Stomach (tissue), 9 donors: ENCODE results near the gene HNRNPUL1. TPM values are rescaled to one million over a fixed set of nuclear protein-coding genes. Genes with fewer than 3 reads are reported as not detected.

ENCODE experiments used
- DNase-seq, 2 donors: peaks; one replicate each; pipeline versions ENCODE4 v3.0.0 to v3.0.0-alpha.2; 2013 to 2019
- H3K27ac ChIP-seq, 5 donors: fragments of 200-600 bp in 4 of 5; sonication (generic) in 4 of 5; one replicate each; pipeline ENCODE4 v1.5.1; 2013 to 2019; ENCODE audit warnings: mild to moderate bottlenecking in 1 of 5, moderate library complexity in 1 of 5
- H3K27me3 ChIP-seq, 3 donors: fragments of 200-600 bp; sonication (generic); one replicate each; pipeline ENCODE4 v1.5.1; 2017 to 2019; ENCODE audit warnings: mixed run types in 1 of 3
- H3K36me3 ChIP-seq, 4 donors: fragments of 200-600 bp; sonication (generic); 1 replicate in 3 of 4; 2 replicates in 1 of 4; pipeline ENCODE4 v1.5.1; 2016 to 2019
- H3K4me1 ChIP-seq, 4 donors: fragments of 200-600 bp; sonication (generic); one replicate each; pipeline ENCODE4 v1.5.1; 2016 to 2019
- H3K4me3 ChIP-seq, 4 donors: fragments of 200-600 bp; sonication (generic) in 3 of 4; one replicate each; pipeline ENCODE4 v1.5.1; 2016 to 2019; ENCODE audit warnings: mild to moderate bottlenecking in 1 of 4
- H3K9me3 ChIP-seq, 4 donors: fragments of 200-600 bp; sonication (generic); one replicate each; pipeline ENCODE4 v1.5.1; 2016 to 2019
- CTCF ChIP-seq, 7 experiments: fragments of 450-650 bp in 4 of 7; fragments of 200-600 bp in 3 of 7; sonication (generic) in 3 of 7; IDR thresholded peaks; one replicate each; pipeline ENCODE4 v1.5.1; 2016 to 2019; ENCODE audit warnings: antibody characterized with exemption in 7 of 7, control low read depth in 2 of 7, mild to moderate bottlenecking in 1 of 7
- EP300 ChIP-seq: sonication (generic); formaldehyde crosslinking; IDR thresholded peaks from one replicate; pipeline ENCODE4 v1.6.1; 2017; ENCODE audit warnings: antibody characterized with exemption
- POLR2A ChIP-seq, 4 donors: fragments of 450-650 bp; IDR thresholded peaks; one replicate each; pipeline ENCODE4 v1.6.1; 2016; ENCODE audit warnings: antibody characterized with exemption in 4 of 4, control low read depth in 2 of 4, mild to moderate bottlenecking in 1 of 4, moderate library complexity in 1 of 4
- POLR2AphosphoS5 ChIP-seq, 3 donors: sonication (generic); formaldehyde crosslinking; IDR thresholded peaks; one replicate each; pipeline ENCODE4 v1.6.1; 2016; ENCODE audit warnings: antibody characterized with exemption in 3 of 3
- WGBS, 5 donors: extraction: QIAGEN DNeasy Blood & Tissue Kit in 3 of 5; methylation state at CpG; one replicate each; pipeline versions ENCODE4 v1.1.5 to v1.1.7; 2013 to 2018; 5-methylcytosine and 5-hydroxymethylcytosine counted together
- intact Hi-C: fragments of 100-400 bp; cut with DNase I; formaldehyde crosslinking; loops from one replicate; pipeline ENCODE4 v1.15.1; 2023; ENCODE audit warnings: low total_unique reads
- polyA plus RNA-seq, 3 donors: library from polyadenylated mRNA; stranded (reverse); fragments of 200-250 nt; gene quantifications; one replicate each; pipeline ENCODE4 v1.2.3, GENCODE V29; 2013
- total RNA-seq, 5 donors: library from RNA; depleted of rRNA; stranded (reverse); fragments of >200 nt; gene quantifications; one replicate each; pipeline versions ENCODE4 v1.1.0 to v1.2.3, GENCODE V29; 2014 to 2016
- donor health status: healthy with polysubstance abuse.
- donor health status: Bipolar disorder and iron deficiency.
- donor health status: healthy.

HNRNPUL1 gene
- total and polyA plus RNA-seq, 8 donors = 47.8 to 319 (median 91.8) TPM

DNA sequence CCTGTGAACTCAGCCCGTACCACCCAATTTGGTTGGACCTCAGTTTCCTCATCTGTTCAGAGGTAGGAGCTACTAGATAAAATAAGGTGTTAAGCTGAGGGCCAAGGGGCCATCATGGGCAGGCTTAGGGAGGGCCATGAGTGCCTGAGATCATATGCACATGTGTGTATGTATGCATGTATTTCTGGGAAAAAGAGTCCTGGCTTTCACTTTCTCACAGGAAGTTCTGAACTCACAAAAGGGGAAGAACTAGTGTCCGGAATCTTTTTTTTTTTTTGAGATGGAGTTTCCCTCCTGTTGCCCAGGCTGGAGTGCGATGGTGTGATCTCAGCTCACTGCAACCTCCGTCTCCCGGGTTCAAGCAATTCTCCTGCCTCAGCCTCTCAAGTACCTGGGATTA is 70.6 kb downstream of the HNRNPUL1 start:
- peaks cover 19 to 82% (median 64%) of the 10 kb centered on the region in 4 donors for H3K36me3 ChIP-seq
- WGBS, 5 donors = 61 to 79% (median 68%) methylated on average over 5 of the region's 5 CpGs
- DNase-seq = no peak
- no peak for TF ChIP-seq CTCF (IDR thresholded peaks at IDR 0.05)
- H3K4me1 ChIP-seq = peaks cover 0 to 48% (median 8%) of the 10 kb centered on the region in 4 donors
- H3K4me3 ChIP-seq = no peak overlapping the region
- intact Hi-C loops = no loop called here
- H3K9me3 ChIP-seq = no peaks in the 10 kb centered on the region
- H3K27me3 ChIP-seq = no peaks in the 10 kb centered on the region
- peak overlapping the region in 3 of 5 donors; percentile 22 to 79 (median 63) for H3K27ac ChIP-seq

DNA sequence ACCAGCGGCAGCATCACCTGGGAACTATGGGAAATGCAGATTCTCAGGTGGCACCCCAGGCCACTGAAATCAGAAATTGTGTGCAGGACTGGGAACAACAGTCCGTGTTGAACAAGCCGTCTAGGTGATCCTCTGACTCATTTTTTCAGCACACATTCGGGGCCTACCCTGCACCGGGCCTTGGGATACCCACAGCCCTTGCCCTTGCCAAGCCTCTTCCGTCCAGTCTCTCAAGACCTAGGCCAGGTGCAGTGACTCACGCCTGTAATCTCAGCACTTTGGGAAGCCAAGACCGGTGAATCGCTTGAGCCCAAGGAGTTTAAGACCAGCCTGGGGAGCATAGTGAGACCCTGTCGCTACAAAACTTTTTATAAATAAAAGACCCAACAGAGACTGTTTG is 71.3 kb downstream of the HNRNPUL1 start:
- DNase-seq = no peak
- H3K9me3 ChIP-seq = no peaks in the 10 kb centered on the region
- 88 to 93% (median 90%) methylated on average over 10 of the region's 10 CpGs for WGBS, 5 donors
- intact Hi-C loops = no loop called here
- no peak overlapping the region for H3K4me3 ChIP-seq
- H3K4me1 ChIP-seq = peaks cover 0 to 44% (median 8%) of the 10 kb centered on the region in 4 donors
- H3K36me3 ChIP-seq = peaks cover 19 to 79% (median 63%) of the 10 kb centered on the region in 4 donors
- no peaks in the 10 kb centered on the region for H3K27me3 ChIP-seq
- H3K27ac ChIP-seq = peak overlapping the region in 2 of 5 donors; percentile 63 to 79
- TF ChIP-seq EP300 = no peak
- TF ChIP-seq CTCF (IDR thresholded peaks at IDR 0.05) = no peak
- TF ChIP-seq POLR2A (IDR thresholded peaks at IDR 0.05) = no peak
- no peak for TF ChIP-seq POLR2AphosphoS5 (IDR thresholded peaks at IDR 0.05)

- H3K27ac ChIP-seq = no peak overlapping the region
- TF ChIP-seq EP300 (no peak), CTCF (IDR thresholded peaks at IDR 0.05) (no peak), POLR2A (IDR thresholded peaks at IDR 0.05) (no peak), POLR2AphosphoS5 (IDR thresholded peaks at IDR 0.05) (no peak)
- no peak for DNase-seq
- H3K4me3 ChIP-seq = no peak overlapping the region
- no peaks in the 10 kb centered on the region for H3K27me3 ChIP-seq
- peaks cover 0 to 22% (median 2%) of the 10 kb centered on the region in 4 donors for H3K4me1 ChIP-seq
- WGBS, 5 donors = 95 to 99% (median 97%) methylated on average over 5 of the region's 5 CpGs
- intact Hi-C loops = no loop called here
- peaks cover 9 to 95% (median 77%) of the 10 kb centered on the region in 4 donors for H3K36me3 ChIP-seq
- H3K9me3 ChIP-seq = no peaks in the 10 kb centered on the region
These were observed 75.8 kb downstream of the HNRNPUL1 start for GRCh38 chr19:41339936-41340335.

DNA sequence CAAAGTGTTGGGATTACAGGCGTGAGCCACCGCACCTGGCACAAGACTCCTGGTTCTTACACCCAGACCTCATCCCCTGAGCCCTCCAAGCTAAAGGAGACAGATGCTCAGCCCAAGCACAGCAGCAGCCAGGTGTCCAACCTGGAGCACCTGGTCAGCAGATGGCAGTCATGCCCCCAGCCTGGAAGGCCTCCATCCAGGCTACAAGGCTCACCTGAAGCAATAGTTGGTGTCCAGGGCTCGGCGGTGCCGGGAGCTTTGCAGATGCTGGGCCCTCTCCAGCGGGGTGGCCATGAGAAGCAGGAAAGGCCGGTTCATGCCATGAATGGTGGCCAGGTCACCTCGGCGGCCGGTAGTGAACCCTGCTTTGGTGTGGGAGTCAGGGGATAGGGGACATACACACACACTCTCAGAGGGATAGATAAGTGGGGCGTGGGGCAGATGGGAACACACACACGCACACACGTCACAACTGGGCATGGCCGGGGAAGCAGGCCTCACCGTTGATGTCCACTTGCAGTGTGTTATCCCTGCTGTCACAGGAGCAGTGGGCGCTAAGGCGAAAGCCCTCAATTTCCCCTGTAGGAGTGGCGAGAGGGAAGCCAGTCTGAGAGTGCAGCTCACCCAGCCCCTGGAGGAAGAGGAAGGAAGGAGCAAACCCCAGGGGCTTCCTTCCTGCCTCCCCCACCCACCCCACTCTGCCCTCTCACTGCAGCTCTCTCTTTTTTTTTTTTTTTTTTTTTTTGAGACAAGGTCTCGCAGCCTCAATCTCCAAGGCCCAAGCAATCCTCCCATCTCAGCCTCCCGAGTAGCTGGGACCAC is 77.7 kb downstream of the HNRNPUL1 start:
- TF ChIP-seq POLR2AphosphoS5 (IDR thresholded peaks at IDR 0.05) (peak in 1 of 3 donors; percentile 6), CTCF (IDR thresholded peaks at IDR 0.05) (peak in 1 of 7 experiments; percentile 40), POLR2A (IDR thresholded peaks at IDR 0.05) (no peak), EP300 (no peak)
- peaks cover 11 to 99% (median 86%) of the 10 kb centered on the region in 4 donors for H3K36me3 ChIP-seq
- 53 to 77% (median 57%) methylated on average over 20 of the region's 20 CpGs for WGBS, 5 donors
- H3K27ac ChIP-seq = no peak overlapping the region
- no peaks in the 10 kb centered on the region for H3K9me3 ChIP-seq
- no peaks in the 10 kb centered on the region for H3K27me3 ChIP-seq
- intact Hi-C loops = no loop called here
- peak overlapping the region in 1 of 4 donors; percentile 6 for H3K4me3 ChIP-seq
- peak; percentile 72 for DNase-seq
- peaks cover 0 to 16% (median 2%) of the 10 kb centered on the region in 4 donors for H3K4me1 ChIP-seq
